ENCODE data around the gene SMIM27. TPM values are rescaled to one million over a fixed set of nuclear protein-coding genes. Genes with fewer than 3 reads are reported as not detected.
"Not testable (repeated sequence)": the region's sequence is repeated elsewhere in the genome, so short reads cannot be mapped to it uniquely, and the experiment has no call there.

SMIM27 gene
- total RNA-seq, 1 donor from 2014 or later, result 7.8 TPM

DNA sequence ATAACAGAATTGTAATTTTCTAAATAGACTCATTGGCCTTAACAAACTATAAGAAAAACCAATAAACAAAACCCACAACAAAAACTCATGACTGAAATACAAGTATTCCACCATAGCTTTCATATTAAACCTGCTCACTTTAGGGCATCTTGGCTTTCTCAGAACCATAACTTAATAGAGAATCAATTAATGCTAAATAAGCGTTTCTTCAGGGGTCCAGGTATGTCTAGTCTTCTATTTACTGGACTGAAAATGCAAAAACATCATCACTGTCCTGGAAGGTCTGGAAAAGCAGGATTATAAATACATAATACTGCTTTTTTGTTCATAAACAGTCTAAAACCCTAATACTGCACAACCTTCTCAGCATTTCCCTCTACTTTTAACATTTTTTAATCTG lies 6.2 kb upstream of the SMIM27 start:
- Mint-ChIP-seq H3K9me3 (ENCODE audit: unreplicated experiment) (no peaks in the 10 kb centered on the region), H3K27ac (ENCODE audit: unreplicated experiment) (no peak overlapping the region), H3K36me3 (ENCODE audit: unreplicated experiment) (no peaks in the 10 kb centered on the region), H3K4me1 (ENCODE audit: low read depth, unreplicated experiment) (peaks cover 10% of the 10 kb centered on the region), H3K27me3 (ENCODE audit: unreplicated experiment) (no peaks in the 10 kb centered on the region), H3K4me3 (ENCODE audit: unreplicated experiment) (no peak overlapping the region)
- no peak for DNase-seq
- TF ChIP-seq, protein P1, sequence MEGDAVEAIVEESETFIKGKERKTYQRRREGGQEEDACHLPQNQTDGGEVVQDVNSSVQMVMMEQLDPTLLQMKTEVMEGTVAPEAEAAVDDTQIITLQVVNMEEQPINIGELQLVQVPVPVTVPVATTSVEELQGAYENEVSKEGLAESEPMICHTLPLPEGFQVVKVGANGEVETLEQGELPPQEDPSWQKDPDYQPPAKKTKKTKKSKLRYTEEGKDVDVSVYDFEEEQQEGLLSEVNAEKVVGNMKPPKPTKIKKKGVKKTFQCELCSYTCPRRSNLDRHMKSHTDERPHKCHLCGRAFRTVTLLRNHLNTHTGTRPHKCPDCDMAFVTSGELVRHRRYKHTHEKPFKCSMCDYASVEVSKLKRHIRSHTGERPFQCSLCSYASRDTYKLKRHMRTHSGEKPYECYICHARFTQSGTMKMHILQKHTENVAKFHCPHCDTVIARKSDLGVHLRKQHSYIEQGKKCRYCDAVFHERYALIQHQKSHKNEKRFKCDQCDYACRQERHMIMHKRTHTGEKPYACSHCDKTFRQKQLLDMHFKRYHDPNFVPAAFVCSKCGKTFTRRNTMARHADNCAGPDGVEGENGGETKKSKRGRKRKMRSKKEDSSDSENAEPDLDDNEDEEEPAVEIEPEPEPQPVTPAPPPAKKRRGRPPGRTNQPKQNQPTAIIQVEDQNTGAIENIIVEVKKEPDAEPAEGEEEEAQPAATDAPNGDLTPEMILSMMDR (IDR thresholded peaks at IDR 0.05; ENCODE audit: partially characterized antibody, unreplicated experiment), result no peak

DNA sequence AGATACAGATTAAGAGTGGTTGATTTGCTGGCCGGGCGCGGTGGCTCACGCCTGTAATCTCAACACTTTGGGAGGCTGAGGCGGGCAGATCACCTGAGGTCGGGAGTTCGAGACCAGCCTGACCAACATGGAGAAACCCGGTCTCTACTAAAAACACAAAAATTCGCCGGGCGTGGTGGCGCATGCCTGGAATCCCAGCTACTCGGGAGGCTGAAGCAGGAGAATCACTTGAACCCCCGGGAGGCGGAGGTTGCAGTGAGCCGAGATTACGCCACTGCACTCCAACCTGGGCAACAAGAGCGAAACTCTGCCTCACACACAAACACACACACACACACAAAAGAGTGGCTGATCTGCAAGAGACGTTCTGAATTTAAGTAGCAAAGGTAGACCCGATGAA lies 3.9 kb upstream of the SMIM27 start:
- not testable (repeated sequence) for H3K9me3 Mint-ChIP-seq (ENCODE audit: unreplicated experiment); DNase-seq; H3K27me3 Mint-ChIP-seq (ENCODE audit: unreplicated experiment); H3K36me3 Mint-ChIP-seq (ENCODE audit: unreplicated experiment); H3K4me3 Mint-ChIP-seq (ENCODE audit: unreplicated experiment); H3K27ac Mint-ChIP-seq (ENCODE audit: unreplicated experiment)
- H3K4me1 Mint-ChIP-seq (ENCODE audit: low read depth, unreplicated experiment), result peaks cover 10% of the 10 kb centered on the region

DNA sequence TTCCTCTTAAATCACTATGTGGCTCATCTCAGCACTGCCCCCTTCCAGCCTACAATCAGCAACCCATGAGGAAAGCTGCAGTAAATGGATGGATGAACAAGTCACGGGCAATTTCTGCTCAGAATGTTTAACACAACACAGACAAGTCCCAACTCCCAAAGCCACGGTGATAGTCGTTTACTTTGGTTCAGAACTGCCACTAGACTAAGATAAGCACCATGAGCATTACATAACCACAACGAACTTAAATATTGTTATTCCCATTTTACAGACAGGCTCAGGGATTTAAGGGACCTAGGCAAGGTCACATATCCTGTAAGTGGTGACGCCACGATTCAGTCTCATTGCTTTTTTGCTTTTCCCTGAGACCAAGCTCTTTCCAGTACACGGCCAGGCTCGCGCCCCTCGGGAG lies 2.0 kb upstream of the SMIM27 start:
- peaks cover 10% of the 10 kb centered on the region for H3K4me1 Mint-ChIP-seq (ENCODE audit: low read depth, unreplicated experiment)
- TF ChIP-seq, protein P1 (IDR thresholded peaks at IDR 0.05; ENCODE audit: partially characterized antibody, unreplicated experiment), result no peak
- no peak for DNase-seq
- H3K4me3 Mint-ChIP-seq (ENCODE audit: unreplicated experiment), result peak overlapping the region; percentile 95
- peak overlapping the region; percentile 69 for H3K27ac Mint-ChIP-seq (ENCODE audit: unreplicated experiment)
- H3K9me3 Mint-ChIP-seq (ENCODE audit: unreplicated experiment), result peaks cover 8% of the 10 kb centered on the region
- peaks cover 6% of the 10 kb centered on the region for H3K27me3 Mint-ChIP-seq (ENCODE audit: unreplicated experiment)
- no peaks in the 10 kb centered on the region for H3K36me3 Mint-ChIP-seq (ENCODE audit: unreplicated experiment)

DNA sequence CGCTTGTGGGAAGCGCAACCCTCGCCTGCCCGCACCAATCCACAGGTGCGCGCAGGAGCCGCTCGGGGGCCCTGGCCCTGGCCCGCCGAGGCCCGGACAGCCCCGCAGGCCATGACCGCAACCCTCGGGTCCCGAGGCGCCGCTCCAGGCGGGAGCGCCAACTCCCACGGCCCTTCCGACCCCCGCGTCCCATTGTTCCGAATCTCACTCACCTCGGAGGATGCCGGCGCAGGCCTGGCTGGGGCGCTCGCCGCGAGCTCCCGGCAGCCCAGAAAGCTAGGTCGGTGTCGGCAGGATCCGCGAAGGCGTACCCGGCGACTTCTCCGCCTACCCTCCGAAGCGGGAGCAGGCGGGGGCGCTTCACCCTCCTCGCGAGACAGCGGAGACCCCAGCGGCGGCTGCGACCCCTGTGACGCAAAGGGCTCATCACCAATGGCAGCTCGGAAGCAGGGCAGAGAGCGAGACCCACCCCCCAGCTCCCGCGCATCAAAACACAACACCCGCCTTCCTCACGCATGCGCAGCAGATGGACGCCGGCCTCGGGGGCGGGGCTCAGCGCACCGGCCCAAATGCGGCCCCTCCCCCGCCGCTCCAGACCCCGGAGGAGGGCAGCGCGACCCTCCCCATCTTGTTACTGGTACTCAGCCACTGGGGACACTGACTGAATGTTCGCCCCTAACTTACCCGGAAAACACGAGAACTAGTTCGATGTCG lies 1.4 kb upstream of the SMIM27 start:
- Mint-ChIP-seq H3K27ac (ENCODE audit: unreplicated experiment) (peak overlapping the region; percentile 69), H3K4me3 (ENCODE audit: unreplicated experiment) (peak overlapping the region; percentile 99), H3K36me3 (ENCODE audit: unreplicated experiment) (no peaks in the 10 kb centered on the region), H3K4me1 (ENCODE audit: low read depth, unreplicated experiment) (peaks cover 10% of the 10 kb centered on the region), H3K9me3 (ENCODE audit: unreplicated experiment) (peaks cover 8% of the 10 kb centered on the region), H3K27me3 (ENCODE audit: unreplicated experiment) (peaks cover 6% of the 10 kb centered on the region)
- TF ChIP-seq, protein P1 (IDR thresholded peaks at IDR 0.05; ENCODE audit: partially characterized antibody, unreplicated experiment), result no peak
- DNase-seq, result peak; percentile 99

DNA sequence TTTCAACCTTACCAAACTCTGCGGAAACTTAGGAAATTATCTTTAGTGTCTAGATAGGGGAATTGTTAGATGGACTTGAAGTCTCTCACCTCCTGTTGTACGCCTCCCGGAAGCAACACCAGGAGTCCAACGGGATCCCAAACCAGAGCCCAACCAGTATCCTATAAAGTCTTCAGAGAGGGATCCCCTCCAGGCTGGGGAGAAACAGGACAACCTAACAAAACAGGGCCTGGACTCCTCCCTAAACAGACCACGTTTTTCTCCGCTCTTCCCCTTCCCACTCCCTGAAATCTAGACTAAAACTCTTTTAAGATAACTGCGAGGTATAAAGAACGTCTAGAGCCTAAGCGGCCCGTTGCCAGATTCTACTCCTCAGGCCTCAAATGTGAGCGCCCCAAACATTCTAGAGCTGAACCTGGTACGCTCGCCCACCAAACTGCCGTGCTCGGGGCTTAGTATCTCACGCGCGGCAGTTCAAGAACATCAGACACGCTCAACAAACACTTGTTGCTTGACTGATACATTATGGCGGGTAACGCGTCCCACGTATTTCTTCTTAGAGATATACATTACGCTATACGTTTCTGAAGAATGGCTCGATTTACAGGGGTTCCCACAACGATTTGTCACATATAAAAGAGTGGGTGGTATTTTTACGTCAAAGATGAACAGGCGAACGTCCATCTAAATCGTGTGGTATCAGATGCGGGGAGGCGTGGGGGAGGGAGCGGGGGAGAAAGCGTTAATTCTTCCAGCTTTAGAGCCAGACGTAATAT lies 663 bp upstream of the SMIM27 start:
- Mint-ChIP-seq H3K27me3 (ENCODE audit: unreplicated experiment) (peaks cover 6% of the 10 kb centered on the region), H3K27ac (ENCODE audit: unreplicated experiment) (peak overlapping the region; percentile 14), H3K36me3 (ENCODE audit: unreplicated experiment) (no peaks in the 10 kb centered on the region), H3K4me1 (ENCODE audit: low read depth, unreplicated experiment) (peaks cover 10% of the 10 kb centered on the region), H3K4me3 (ENCODE audit: unreplicated experiment) (peak overlapping the region; percentile 99), H3K9me3 (ENCODE audit: unreplicated experiment) (peaks cover 8% of the 10 kb centered on the region)
- peak; percentile 30 for DNase-seq
- TF ChIP-seq, protein P1 (IDR thresholded peaks at IDR 0.05; ENCODE audit: partially characterized antibody, unreplicated experiment), result no peak
